Small intestine (tissue), 7 donors: ENCODE measurements around the gene MRPS24. TPM values are rescaled to one million over a fixed set of nuclear protein-coding genes. Genes with fewer than 3 reads are reported as not detected.
"Not testable (repeated sequence)": the region's sequence is repeated elsewhere in the genome, so short reads cannot be mapped to it uniquely, and the experiment has no call there.

Experiments used
- DNase-seq, 2 donors: peaks; one replicate each; pipeline versions ENCODE4 v3.0.0 to v3.0.0-alpha.2; 2013
- FAIRE-seq: peaks from 2 replicates; lab custom pipeline; 2012; peaks lifted over from hg19 to GRCh38; lab: Jason Lieb, UNC
- H3K27ac ChIP-seq, 3 donors: one replicate each; pipeline ENCODE4 v1.5.1; 2013; ENCODE audit warnings: low read length in 2 of 3, mild to moderate bottlenecking in 2 of 3, control low read depth in 1 of 3, inconsistent platforms in 1 of 3, low read depth in 1 of 3, moderate library complexity in 1 of 3
- H3K27me3 ChIP-seq, 3 donors: one replicate each; pipeline ENCODE4 v1.6.1; 2013; ENCODE audit warnings: low read length in 3 of 3, inconsistent platforms in 1 of 3; ENCODE audit not compliant: control insufficient read depth in 3 of 3, insufficient read depth in 3 of 3
- H3K36me3 ChIP-seq, 3 donors: one replicate each; pipeline ENCODE4 v1.6.1; 2013; ENCODE audit warnings: low read length in 3 of 3, inconsistent platforms in 1 of 3, low read depth in 1 of 3, mild to moderate bottlenecking in 1 of 3, moderate library complexity in 1 of 3; ENCODE audit not compliant: control insufficient read depth in 3 of 3, insufficient read depth in 2 of 3
- H3K4me1 ChIP-seq, 3 donors: one replicate each; pipeline ENCODE4 v1.6.1; 2013; ENCODE audit warnings: low read length in 2 of 3, inconsistent platforms in 1 of 3, low read depth in 1 of 3, mild to moderate bottlenecking in 1 of 3, moderate library complexity in 1 of 3; ENCODE audit not compliant: control insufficient read depth in 3 of 3, insufficient read depth in 2 of 3
- H3K4me3 ChIP-seq, 3 donors: one replicate each; pipeline ENCODE4 v1.5.1; 2013; ENCODE audit warnings: low read length in 3 of 3, control low read depth in 1 of 3, inconsistent platforms in 1 of 3, low read depth in 1 of 3, mild to moderate bottlenecking in 1 of 3, moderate library complexity in 1 of 3
- H3K9me3 ChIP-seq, 2 donors: one replicate each; pipeline ENCODE4 v1.6.1; 2013; ENCODE audit warnings: low read depth in 1 of 2, low read length in 1 of 2; ENCODE audit not compliant: control insufficient read depth in 2 of 2, insufficient read depth in 1 of 2
- whole genome bisulfite sequencing, 3 donors: extraction: QIAGEN DNeasy Blood & Tissue Kit; methylation state at CpG; one replicate each; pipeline ENCODE4 v1.1.7; 2013; 5-methylcytosine and 5-hydroxymethylcytosine counted together
- polyA plus RNA-seq, 4 donors: library from polyadenylated mRNA; stranded (reverse) in 3 of 4; unstranded in 1 of 4; fragments of 200-250 nt in 3 of 4; fragments of 120-200 nt in 1 of 4; gene quantifications; one replicate each; pipeline versions ENCODE4 v1.2.1 to v1.2.3, GENCODE V29; 2013
- donor health status: healthy with polysubstance abuse.
- donor health status: control.
- donor health status: control.
- donor health status: Bipolar disorder and iron deficiency.
- donor health status: healthy.

Gene MRPS24
- polyA plus RNA-seq, 4 donors = 88.9 to 174 (median 134) TPM

GRCh38 chr7:43904533-43905208 is 35.4 kb upstream of the MRPS24 start:
- whole genome bisulfite sequencing, 3 donors = 67 to 90% (median 77%) methylated on average over 5 of the region's 5 CpGs
- Histone ChIP-seq H3K4me1 (peaks cover 2 to 17% (median 10%) of the 10 kb centered on the region in 3 donors), H3K9me3 (no peaks in the 10 kb centered on the region), H3K27me3 (no peaks in the 10 kb centered on the region), H3K36me3 (peaks cover 0 to 21% (median 0%) of the 10 kb centered on the region in 3 donors), H3K27ac (peak overlapping the region; percentile 72 to 91 (median 90)), H3K4me3 (peak overlapping the region in 1 of 3 donors; percentile 25)
- FAIRE-seq (no peak), DNase-seq (peak; percentile 58 to 60)

- 91 to 95% (median 93%) methylated on average over 5 of the region's 5 CpGs for WGBS, 3 donors
Measured at GRCh38 chr7:43902542-43903054, 33.3 kb upstream of the MRPS24 start.

GRCh38 chr7:43898571-43898970 is 29.3 kb upstream of the MRPS24 start:
- not testable (repeated sequence) for FAIRE-seq, H3K9me3 ChIP-seq, DNase-seq, H3K27ac ChIP-seq, H3K4me1 ChIP-seq, H3K4me3 ChIP-seq, H3K27me3 ChIP-seq
- peaks cover 0 to 36% (median 3%) of the 10 kb centered on the region in 3 donors for H3K36me3 ChIP-seq
- 93 to 98% (median 98%) methylated on average over 2 of the region's 2 CpGs for WGBS, 3 donors

More at GRCh38 chr7:43902542-43903054, 33.3 kb upstream of the MRPS24 start:
- Histone ChIP-seq H3K9me3 (no peaks in the 10 kb centered on the region), H3K4me3 (no peak overlapping the region), H3K36me3 (peaks cover 0 to 24% (median 0%) of the 10 kb centered on the region in 3 donors), H3K27me3 (no peaks in the 10 kb centered on the region), H3K27ac (peak overlapping the region in 1 of 3 donors; percentile 26), H3K4me1 (peaks cover 2 to 17% (median 10%) of the 10 kb centered on the region in 3 donors)
- FAIRE-seq (no peak), DNase-seq (no peak)

- Histone ChIP-seq H3K4me1 (no peaks in the 10 kb centered on the region), H3K27me3 (no peaks in the 10 kb centered on the region), H3K4me3 (no peak overlapping the region), H3K9me3 (no peaks in the 10 kb centered on the region), H3K36me3 (peaks cover 0 to 26% (median 3%) of the 10 kb centered on the region in 3 donors), H3K27ac (no peak overlapping the region)
- FAIRE-seq (no peak), DNase-seq (no peak)
- WGBS, 3 donors = 90 to 92% (median 91%) methylated on average over 8 of the region's 8 CpGs
Measured at GRCh38 chr7:43895847-43896415, 26.6 kb upstream of the MRPS24 start.

- Histone ChIP-seq H3K36me3 (peaks cover 0 to 23% (median 3%) of the 10 kb centered on the region in 3 donors), H3K27ac (no peak overlapping the region), H3K9me3 (no peaks in the 10 kb centered on the region), H3K4me3 (no peak overlapping the region), H3K27me3 (no peaks in the 10 kb centered on the region), H3K4me1 (peaks cover 0 to 5% (median 0%) of the 10 kb centered on the region in 3 donors)
- WGBS, 3 donors = 78 to 86% (median 81%) methylated on average over 12 of the region's 12 CpGs
- DNase-seq = no peak
- FAIRE-seq = no peak
Measured at GRCh38 chr7:43891069-43891955, 22.0 kb upstream of the MRPS24 start.

GRCh38 chr7:43890468-43890867 is 21.2 kb upstream of the MRPS24 start:
- Histone ChIP-seq H3K36me3 (peaks cover 0 to 26% (median 3%) of the 10 kb centered on the region in 3 donors), H3K4me3 (no peak overlapping the region), H3K4me1 (peaks cover 0 to 5% (median 0%) of the 10 kb centered on the region in 3 donors), H3K27me3 (no peaks in the 10 kb centered on the region), H3K27ac (no peak overlapping the region), H3K9me3 (no peaks in the 10 kb centered on the region)
- DNase-seq (no peak), FAIRE-seq (no peak)
- WGBS, 3 donors = 92 to 97% (median 94%) methylated on average over 6 of the region's 6 CpGs

- Histone ChIP-seq H3K27ac (no peak overlapping the region), H3K36me3 (peaks cover 1 to 23% (median 6%) of the 10 kb centered on the region in 3 donors), H3K4me1 (peaks cover 0 to 5% (median 0%) of the 10 kb centered on the region in 3 donors), H3K9me3 (no peaks in the 10 kb centered on the region), H3K4me3 (no peak overlapping the region), H3K27me3 (no peaks in the 10 kb centered on the region)
- whole genome bisulfite sequencing, 3 donors = 70 to 76% (median 71%) methylated on average over 7 of the region's 7 CpGs
- DNase-seq (no peak), FAIRE-seq (no peak)
Measured at GRCh38 chr7:43888993-43889945, 20.0 kb upstream of the MRPS24 start.
